ENCODE data around the gene BTBD6.

- TF ChIP-seq POLR2A (IDR thresholded peaks at IDR 0.05; ENCODE audit: low read depth, low read length): no peak
- no peak for TF ChIP-seq TAF1 (IDR thresholded peaks at IDR 0.05; ENCODE audit: low read depth, low read length)
- TF ChIP-seq POLR2AphosphoS5 (IDR thresholded peaks at IDR 0.05; ENCODE audit: low read depth, low read length): no peak
Measured at GRCh38 chr14:105275267-105275946, 27.1 kb downstream of the BTBD6 start.

Measured in GM12891 (cell line).